ENCODE measurements around the gene F10. TPM values are rescaled to one million over a fixed set of nuclear protein-coding genes. Genes with fewer than 3 reads are reported as not detected.

F10 gene
- total and polyA plus RNA-seq, 2 experiments from 2014 or later = 0.76 to 1.6 TPM

GRCh38 chr13:113119822-113120189 is 2.8 kb upstream of the F10 start:
- Histone ChIP-seq H3K79me2 (replicated peaks; ENCODE audit: insufficient read depth) (no peaks in the 10 kb centered on the region), H3F3A (replicated peaks; ENCODE audit: low read depth) (no peaks in the 10 kb centered on the region), H3K27ac (ENCODE audit: low read depth) (no peak overlapping the region), H3K4me3 (no peak overlapping the region), H3K36me3 (ENCODE audit: insufficient read depth) (no peaks in the 10 kb centered on the region), H4K20me1 (replicated peaks; ENCODE audit: insufficient read depth) (no peaks in the 10 kb centered on the region), H3K4me1 (ENCODE audit: insufficient read depth) (no peaks in the 10 kb centered on the region), H3K9me2 (ENCODE audit: insufficient read depth) (no peaks in the 10 kb centered on the region), H3K4me2 (no peak overlapping the region), H2AFZ (no peak overlapping the region), H3K27me3 (ENCODE audit: insufficient read depth) (no peaks in the 10 kb centered on the region)
- Mint-ChIP-seq H3K9me3 (no peaks in the 10 kb centered on the region), H3K27me3 (ENCODE audit: insufficient read depth, low read depth, poor library complexity) (peaks cover 15% of the 10 kb centered on the region), H3K36me3 (ENCODE audit: low read depth) (no peaks in the 10 kb centered on the region; the same call in 2 of the 3 replicates), H3K27ac (no peak overlapping the region), H3K4me3 (no peak overlapping the region), H3K4me1 (peaks cover 11% of the 10 kb centered on the region)
- ATAC-seq (no peak), DNase-seq (ENCODE audit: low spot score) (no peak)
- no peak for TF ChIP-seq CREB1 (CRISPR knock-in tag; IDR thresholded peaks at IDR 0.05; ENCODE audit: low read depth)
- no peak for TF ChIP-seq ETS1 (IDR thresholded peaks at IDR 0.05)
- no peak for TF ChIP-seq NANOG (IDR thresholded peaks at IDR 0.05; ENCODE audit: borderline replicate concordance)
- no peak for TF ChIP-seq POLR2AphosphoS5 (IDR thresholded peaks at IDR 0.05; ENCODE audit: low read depth)
- no peak for TF ChIP-seq ZNF331 (CRISPR knock-in tag; IDR thresholded peaks at IDR 0.05; ENCODE audit: low read depth)
- TF ChIP-seq ZNF114 (CRISPR knock-in tag; IDR thresholded peaks at IDR 0.05) = no peak
- TF ChIP-seq STAT1 (IDR thresholded peaks at IDR 0.05; ENCODE audit: unreplicated experiment) = no peak
- no peak for TF ChIP-seq REST (IDR thresholded peaks at IDR 0.05; ENCODE audit: unreplicated experiment)
- no peak for TF ChIP-seq EZH2phosphoT487 (IDR thresholded peaks at IDR 0.05; ENCODE audit: unreplicated experiment)
- no peak for TF ChIP-seq JUNB (IDR thresholded peaks at IDR 0.05; ENCODE audit: unreplicated experiment)
- no peak for TF ChIP-seq EZH2 (IDR thresholded peaks at IDR 0.05; ENCODE audit: low read depth, unreplicated experiment)
- TF ChIP-seq ZNF462 (CRISPR knock-in tag; IDR thresholded peaks at IDR 0.05) = no peak
- no peak for TF ChIP-seq CTCF (conservative IDR thresholded peaks at IDR 0.05; ENCODE audit: low read depth in 2 of 2)

All from GM23338 (cell line).